Measurements from ENCODE around the gene NEU2. TPM values are rescaled to one million over a fixed set of nuclear protein-coding genes. Genes with fewer than 3 reads are reported as not detected.

NEU2 gene
- total and polyA plus RNA-seq, 2 of the 13 experiments (the other 11 are each of a cell fraction or from before 2014, with no cell fraction given): not detected

GRCh38 chr2:233063269-233063975 is 30.9 kb downstream of the NEU2 start (continued):
- TF ChIP-seq RBFOX2 (IDR thresholded peaks at IDR 0.05; ENCODE audit: low read depth, low read length): no peak
- TF ChIP-seq HOXA9 (CRISPR knock-in tag; IDR thresholded peaks at IDR 0.05; ENCODE audit: borderline replicate concordance): no peak
- TF ChIP-seq KLF16 (CRISPR knock-in tag; IDR thresholded peaks at IDR 0.05): peak in 1 of 2 experiments; percentile 93; a peak in 2 of 4 replicates
- peak; percentile 94 for TF ChIP-seq RFX5 (IDR thresholded peaks at IDR 0.05; ENCODE audit: low read depth, low read length)
- TF ChIP-seq ZNF343 (CRISPR knock-in tag; IDR thresholded peaks at IDR 0.05): 0 out of 2 replicates have a peak, but pooled peaks have one; percentile 18
- TF ChIP-seq NR2F1 (CRISPR knock-in tag; IDR thresholded peaks at IDR 0.05): peak; percentile 75 to 84
- no peak for TF ChIP-seq JARID2 (CRISPR knock-in tag; IDR thresholded peaks at IDR 0.05; ENCODE audit: insufficient replicate concordance)
- TF ChIP-seq, protein P1, sequence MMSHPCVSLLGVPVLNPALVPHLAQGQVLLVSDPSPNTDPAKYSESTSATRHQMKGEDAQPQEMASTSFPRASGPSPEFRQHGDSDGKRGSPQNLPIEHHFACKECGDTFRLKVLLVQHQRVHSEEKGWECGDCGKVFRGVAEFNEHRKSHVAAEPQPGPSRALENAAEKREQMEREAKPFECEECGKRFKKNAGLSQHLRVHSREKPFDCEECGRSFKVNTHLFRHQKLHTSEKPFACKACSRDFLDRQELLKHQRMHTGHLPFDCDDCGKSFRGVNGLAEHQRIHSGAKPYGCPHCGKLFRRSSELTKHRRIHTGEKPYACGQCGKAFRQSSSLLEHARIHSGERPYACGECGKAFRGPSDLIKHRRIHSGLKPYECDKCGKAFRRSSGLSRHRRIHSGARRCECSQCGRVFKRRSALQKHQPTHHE (CRISPR knock-in tag; IDR thresholded peaks at IDR 0.05; ENCODE audit: borderline replicate concordance): no peak
- peak; percentile 69; the same call in 1 of the 2 replicates for TF ChIP-seq IRX3 (CRISPR knock-in tag; IDR thresholded peaks at IDR 0.05; ENCODE audit: borderline replicate concordance, low read depth)
- TF ChIP-seq ZNF788 (CRISPR knock-in tag; IDR thresholded peaks at IDR 0.05; ENCODE audit: borderline replicate concordance): peak; percentile 95
- TF ChIP-seq MAFG (CRISPR knock-in tag; IDR thresholded peaks at IDR 0.05): no peak
- no peak for TF ChIP-seq ZKSCAN1 (IDR thresholded peaks at IDR 0.05; ENCODE audit: low read length)
- TF ChIP-seq XBP1 (CRISPR knock-in tag; IDR thresholded peaks at IDR 0.05): no peak
- TF ChIP-seq CAMTA2 (CRISPR knock-in tag; IDR thresholded peaks at IDR 0.05; ENCODE audit: borderline replicate concordance): no peak
- TF ChIP-seq GABPB1 (CRISPR knock-in tag; IDR thresholded peaks at IDR 0.05): peak; percentile 44
- TF ChIP-seq PAXIP1 (CRISPR knock-in tag; conservative IDR thresholded peaks at IDR 0.05): peak; percentile 93
- TF ChIP-seq ZBTB8A (CRISPR knock-in tag; IDR thresholded peaks at IDR 0.05; ENCODE audit: borderline replicate concordance, low read depth): no peak
- TF ChIP-seq REXO4 (CRISPR knock-in tag; IDR thresholded peaks at IDR 0.05; ENCODE audit: borderline replicate concordance): no peak
- TF ChIP-seq, protein P2, sequence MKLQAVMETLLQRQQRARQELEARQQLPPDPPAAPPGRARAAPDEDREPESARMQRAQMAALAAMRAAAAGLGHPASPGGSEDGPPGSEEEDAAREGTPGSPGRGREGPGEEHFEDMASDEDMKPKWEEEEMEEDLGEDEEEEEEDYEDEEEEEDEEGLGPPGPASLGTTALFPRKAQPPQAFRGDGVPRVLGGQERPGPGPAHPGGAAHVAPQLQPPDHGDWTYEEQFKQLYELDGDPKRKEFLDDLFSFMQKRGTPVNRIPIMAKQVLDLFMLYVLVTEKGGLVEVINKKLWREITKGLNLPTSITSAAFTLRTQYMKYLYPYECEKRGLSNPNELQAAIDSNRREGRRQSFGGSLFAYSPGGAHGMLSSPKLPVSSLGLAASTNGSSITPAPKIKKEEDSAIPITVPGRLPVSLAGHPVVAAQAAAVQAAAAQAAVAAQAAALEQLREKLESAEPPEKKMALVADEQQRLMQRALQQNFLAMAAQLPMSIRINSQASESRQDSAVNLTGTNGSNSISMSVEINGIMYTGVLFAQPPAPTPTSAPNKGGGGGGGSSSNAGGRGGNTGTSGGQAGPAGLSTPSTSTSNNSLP (IDR thresholded peaks at IDR 0.05; ENCODE audit: low read depth, low read length): 0 out of 2 replicates have a peak, but pooled peaks have one; percentile 28
- TF ChIP-seq, protein P3, sequence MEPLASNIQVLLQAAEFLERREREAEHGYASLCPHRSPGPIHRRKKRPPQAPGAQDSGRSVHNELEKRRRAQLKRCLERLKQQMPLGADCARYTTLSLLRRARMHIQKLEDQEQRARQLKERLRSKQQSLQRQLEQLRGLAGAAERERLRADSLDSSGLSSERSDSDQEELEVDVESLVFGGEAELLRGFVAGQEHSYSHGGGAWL (CRISPR knock-in tag; IDR thresholded peaks at IDR 0.05): no peak
- no peak for TF ChIP-seq ZFP62 (CRISPR knock-in tag; IDR thresholded peaks at IDR 0.05)

All from HepG2 (cell line).